ENCODE data around the gene PIK3CA. TPM values are rescaled to one million over a fixed set of nuclear protein-coding genes. Genes with fewer than 3 reads are reported as not detected.

The PIK3CA gene
- total RNA-seq, 2 experiments from 2014 or later: 9.0 to 17.8 TPM

DNA sequence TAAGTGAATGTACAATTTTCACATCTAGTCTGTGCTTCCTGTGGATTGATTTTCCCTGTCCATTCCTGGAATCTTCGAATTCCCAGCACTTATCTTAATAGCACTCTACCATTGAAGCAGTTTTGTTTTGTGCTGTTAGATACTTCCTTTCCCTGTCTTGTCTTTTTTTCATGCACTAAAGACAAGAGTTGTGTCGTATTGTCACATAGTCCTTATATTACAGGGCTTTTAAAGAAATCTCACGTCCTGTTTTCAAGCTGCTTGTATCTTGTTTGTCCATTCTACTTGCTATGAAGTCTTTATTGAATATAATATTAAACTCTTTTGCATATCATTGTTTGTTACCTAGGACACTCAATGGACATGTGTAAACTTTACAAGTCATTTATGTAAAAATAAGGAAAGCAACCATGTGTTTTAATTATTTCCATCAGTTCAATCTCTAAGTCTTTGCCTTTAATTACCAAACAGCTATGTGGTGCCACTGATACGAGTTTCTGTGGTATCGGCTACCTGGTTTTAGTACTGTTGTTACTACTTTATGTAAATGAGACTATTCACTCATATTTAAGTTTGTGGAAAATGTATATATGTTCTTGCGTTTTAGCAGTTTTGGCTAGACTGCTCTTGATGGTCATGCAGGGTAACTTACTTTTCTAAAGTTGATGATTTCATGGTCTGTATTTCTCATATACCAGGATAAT lies 10.3 kb downstream of the PIK3CA start:
- CTCF ChIA-PET (ENCODE audit: unreplicated experiment): no interaction called here
- POLR2A ChIA-PET: interaction anchor here (0.6 to 1.2 kb wide), 3 partner anchors 11 to 65 kb away, joined by 3 to 5 read pairs (median 3); no protein-coding TSS in a partner anchor
- no TSS peak for BruUV-seq (replicated peaks)

DNA sequence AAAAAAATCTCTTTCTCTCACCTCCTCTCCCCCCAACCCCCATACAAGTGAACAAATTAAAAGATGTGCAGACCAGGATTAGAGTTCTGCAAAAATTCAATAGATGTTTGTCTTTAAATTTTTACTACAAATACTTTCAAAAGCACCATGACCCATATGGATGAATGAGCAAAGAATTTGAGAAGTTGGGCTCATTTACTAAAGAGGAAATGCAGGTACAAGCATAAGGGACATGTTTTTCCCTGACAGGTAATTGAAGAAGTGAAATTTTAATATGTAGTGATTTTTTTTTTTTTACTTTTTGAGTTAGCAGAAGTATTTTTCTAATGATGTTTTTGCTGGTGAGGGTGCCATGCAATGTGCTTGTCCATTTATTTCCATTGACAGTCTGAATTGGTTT lies 15.3 kb downstream of the PIK3CA start:
- Histone ChIP-seq H4K20me1 (ENCODE audit: insufficient read depth, low read length) (0 out of 2 replicates have a peak, but pooled peaks cover 5% of the 10 kb centered on the region), H3K27ac (ENCODE audit: low read depth, low read length, poor library complexity, severe bottlenecking) (no peak overlapping the region), H3K9me2 (ENCODE audit: insufficient read depth, low read length) (no peaks in the 10 kb centered on the region), H3K9me3 (ENCODE audit: low read length) (peaks cover 8% of the 10 kb centered on the region; the same call in 1 of the 2 replicates), H3K4me1 (ENCODE audit: insufficient read depth, low read length, poor library complexity, severe bottlenecking) (peaks cover 54% of the 10 kb centered on the region), H2AFZ (ENCODE audit: low read length) (no peak overlapping the region), H3K36me3 (ENCODE audit: insufficient read depth, low read length) (no peaks in the 10 kb centered on the region), H3K79me2 (ENCODE audit: insufficient read depth, low read depth, low read length) (peaks cover 53% of the 10 kb centered on the region; the same call in 1 of the 2 replicates), H3K4me3 (ENCODE audit: low read depth, low read length, poor library complexity, severe bottlenecking) (no peak overlapping the region), H3K4me2 (ENCODE audit: low read length) (peak overlapping the region; percentile 31)
- intact Hi-C loops (cut with micrococcal nuclease; ENCODE audit: unreplicated experiment): no loop called here
- BruUV-seq (replicated peaks): no TSS peak
- CTCF ChIA-PET (ENCODE audit: unreplicated experiment): no interaction called here
- POLR2A ChIA-PET: interaction anchor here (0.8 to 1.5 kb wide), 3 partner anchors 8 to 22 kb away, joined by 3 to 7 read pairs (median 5); no protein-coding TSS in a partner anchor
- DNase-seq (ENCODE audit: low spot score): no peak
- TF ChIP-seq, protein P1, sequence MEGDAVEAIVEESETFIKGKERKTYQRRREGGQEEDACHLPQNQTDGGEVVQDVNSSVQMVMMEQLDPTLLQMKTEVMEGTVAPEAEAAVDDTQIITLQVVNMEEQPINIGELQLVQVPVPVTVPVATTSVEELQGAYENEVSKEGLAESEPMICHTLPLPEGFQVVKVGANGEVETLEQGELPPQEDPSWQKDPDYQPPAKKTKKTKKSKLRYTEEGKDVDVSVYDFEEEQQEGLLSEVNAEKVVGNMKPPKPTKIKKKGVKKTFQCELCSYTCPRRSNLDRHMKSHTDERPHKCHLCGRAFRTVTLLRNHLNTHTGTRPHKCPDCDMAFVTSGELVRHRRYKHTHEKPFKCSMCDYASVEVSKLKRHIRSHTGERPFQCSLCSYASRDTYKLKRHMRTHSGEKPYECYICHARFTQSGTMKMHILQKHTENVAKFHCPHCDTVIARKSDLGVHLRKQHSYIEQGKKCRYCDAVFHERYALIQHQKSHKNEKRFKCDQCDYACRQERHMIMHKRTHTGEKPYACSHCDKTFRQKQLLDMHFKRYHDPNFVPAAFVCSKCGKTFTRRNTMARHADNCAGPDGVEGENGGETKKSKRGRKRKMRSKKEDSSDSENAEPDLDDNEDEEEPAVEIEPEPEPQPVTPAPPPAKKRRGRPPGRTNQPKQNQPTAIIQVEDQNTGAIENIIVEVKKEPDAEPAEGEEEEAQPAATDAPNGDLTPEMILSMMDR (conservative IDR thresholded peaks at IDR 0.05; ENCODE audit: low read length): no peak
- no peak for TF ChIP-seq EZH2phosphoT487 (IDR thresholded peaks at IDR 0.05; ENCODE audit: borderline replicate concordance, low read depth, low read length)

More for the DNA sequence above, 10.3 kb downstream of the PIK3CA start:
- Histone ChIP-seq H4K20me1 (ENCODE audit: insufficient read depth, low read length) (peaks cover 15% of the 10 kb centered on the region; the same call in 1 of the 2 replicates), H3K9me3 (ENCODE audit: low read length) (no peaks in the 10 kb centered on the region), H3K79me2 (ENCODE audit: insufficient read depth, low read depth, low read length) (peaks cover 37% of the 10 kb centered on the region; the same call in 1 of the 2 replicates), H2AFZ (ENCODE audit: low read length) (no peak overlapping the region), H3K36me3 (ENCODE audit: insufficient read depth, low read length) (no peaks in the 10 kb centered on the region), H3K9me2 (ENCODE audit: insufficient read depth, low read length) (no peaks in the 10 kb centered on the region), H3K4me1 (ENCODE audit: insufficient read depth, low read length, poor library complexity, severe bottlenecking) (peaks cover 9% of the 10 kb centered on the region), H3K4me2 (ENCODE audit: low read length) (no peak overlapping the region), H3K4me3 (ENCODE audit: low read depth, low read length, poor library complexity, severe bottlenecking) (no peak overlapping the region), H3K27ac (ENCODE audit: low read depth, low read length, poor library complexity, severe bottlenecking) (no peak overlapping the region)
- DNase-seq (ENCODE audit: low spot score): no peak
- TF ChIP-seq, protein P1 (conservative IDR thresholded peaks at IDR 0.05; ENCODE audit: low read length): no peak
- TF ChIP-seq EZH2phosphoT487 (IDR thresholded peaks at IDR 0.05; ENCODE audit: borderline replicate concordance, low read depth, low read length): no peak
- intact Hi-C loops (cut with micrococcal nuclease; ENCODE audit: unreplicated experiment): no loop called here

DNA sequence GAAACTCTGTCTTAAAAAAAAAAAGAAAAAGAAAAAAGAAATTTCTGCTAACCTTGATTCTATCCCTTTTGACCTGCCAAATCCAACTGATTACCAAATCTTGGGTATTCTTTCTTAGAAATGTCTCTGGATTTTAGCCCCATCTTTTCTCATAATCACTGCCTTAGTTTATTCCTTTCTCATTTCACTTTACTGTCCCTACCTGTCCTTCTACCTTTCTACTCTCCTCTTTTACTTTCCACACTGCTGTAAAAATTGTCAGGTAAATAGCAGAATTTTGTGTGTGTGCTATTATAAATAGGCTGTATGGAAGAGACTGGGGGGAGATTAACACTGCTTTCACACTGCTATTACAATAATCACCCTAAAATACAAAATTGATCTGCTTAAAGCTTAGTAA lies 16.7 kb downstream of the PIK3CA start:
- Histone ChIP-seq H3K79me2 (ENCODE audit: insufficient read depth, low read depth, low read length) (peaks cover 67% of the 10 kb centered on the region; the same call in 1 of the 2 replicates), H3K4me1 (ENCODE audit: insufficient read depth, low read length, poor library complexity, severe bottlenecking) (peaks cover 54% of the 10 kb centered on the region), H3K4me3 (ENCODE audit: low read depth, low read length, poor library complexity, severe bottlenecking) (no peak overlapping the region), H3K9me2 (ENCODE audit: insufficient read depth, low read length) (no peaks in the 10 kb centered on the region), H3K36me3 (ENCODE audit: insufficient read depth, low read length) (peaks cover 5% of the 10 kb centered on the region; the same call in 1 of the 2 replicates), H4K20me1 (ENCODE audit: insufficient read depth, low read length) (no peaks in the 10 kb centered on the region), H2AFZ (ENCODE audit: low read length) (no peak overlapping the region), H3K9me3 (ENCODE audit: low read length) (peaks cover 12% of the 10 kb centered on the region; the same call in 1 of the 2 replicates), H3K4me2 (ENCODE audit: low read length) (no peak overlapping the region), H3K27ac (ENCODE audit: low read depth, low read length, poor library complexity, severe bottlenecking) (no peak overlapping the region)
- no peak for DNase-seq (ENCODE audit: low spot score)
- CTCF ChIA-PET (ENCODE audit: unreplicated experiment): no interaction called here
- BruUV-seq (replicated peaks): no TSS peak
- intact Hi-C loops (cut with micrococcal nuclease; ENCODE audit: unreplicated experiment): no loop called here
- no peak for TF ChIP-seq EZH2phosphoT487 (IDR thresholded peaks at IDR 0.05; ENCODE audit: borderline replicate concordance, low read depth, low read length)
- TF ChIP-seq, protein P1 (conservative IDR thresholded peaks at IDR 0.05; ENCODE audit: low read length): no peak
- POLR2A ChIA-PET: no interaction called here

Data from OCI-LY7 (cell line).